CD4-positive, alpha-beta T cell treated with Interleukin-6 for 4 hours (primary cell): ENCODE data around the gene CNTLN.

Experiments
- DNase-seq: peaks from one replicate; pipeline ENCODE4 v3.0.0-alpha.2; 2020; ENCODE audit warnings: mixed read lengths

CNTLN gene, protein sequence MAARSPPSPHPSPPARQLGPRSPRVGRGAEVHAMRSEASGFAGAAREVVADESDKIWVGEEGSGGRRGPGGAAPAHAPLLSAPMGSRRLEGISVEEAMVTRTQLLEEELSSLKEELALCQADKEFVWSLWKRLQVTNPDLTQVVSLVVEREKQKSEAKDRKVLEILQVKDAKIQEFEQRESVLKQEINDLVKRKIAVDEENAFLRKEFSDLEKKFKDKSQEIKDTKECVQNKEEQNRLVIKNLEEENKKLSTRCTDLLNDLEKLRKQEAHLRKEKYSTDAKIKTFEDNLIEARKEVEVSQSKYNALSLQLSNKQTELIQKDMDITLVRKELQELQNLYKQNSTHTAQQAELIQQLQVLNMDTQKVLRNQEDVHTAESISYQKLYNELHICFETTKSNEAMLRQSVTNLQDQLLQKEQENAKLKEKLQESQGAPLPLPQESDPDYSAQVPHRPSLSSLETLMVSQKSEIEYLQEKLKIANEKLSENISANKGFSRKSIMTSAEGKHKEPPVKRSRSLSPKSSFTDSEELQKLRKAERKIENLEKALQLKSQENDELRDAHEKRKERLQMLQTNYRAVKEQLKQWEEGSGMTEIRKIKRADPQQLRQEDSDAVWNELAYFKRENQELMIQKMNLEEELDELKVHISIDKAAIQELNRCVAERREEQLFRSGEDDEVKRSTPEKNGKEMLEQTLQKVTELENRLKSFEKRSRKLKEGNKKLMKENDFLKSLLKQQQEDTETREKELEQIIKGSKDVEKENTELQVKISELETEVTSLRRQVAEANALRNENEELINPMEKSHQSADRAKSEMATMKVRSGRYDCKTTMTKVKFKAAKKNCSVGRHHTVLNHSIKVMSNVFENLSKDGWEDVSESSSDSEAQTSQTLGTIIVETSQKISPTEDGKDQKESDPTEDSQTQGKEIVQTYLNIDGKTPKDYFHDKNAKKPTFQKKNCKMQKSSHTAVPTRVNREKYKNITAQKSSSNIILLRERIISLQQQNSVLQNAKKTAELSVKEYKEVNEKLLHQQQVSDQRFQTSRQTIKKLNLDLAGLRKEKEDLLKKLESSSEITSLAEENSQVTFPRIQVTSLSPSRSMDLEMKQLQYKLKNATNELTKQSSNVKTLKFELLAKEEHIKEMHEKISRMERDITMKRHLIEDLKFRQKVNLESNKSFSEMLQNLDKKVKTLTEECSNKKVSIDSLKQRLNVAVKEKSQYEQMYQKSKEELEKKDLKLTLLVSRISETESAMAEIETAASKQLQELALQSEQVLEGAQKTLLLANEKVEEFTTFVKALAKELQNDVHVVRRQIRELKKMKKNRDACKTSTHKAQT (N-terminal part only)

DNA sequence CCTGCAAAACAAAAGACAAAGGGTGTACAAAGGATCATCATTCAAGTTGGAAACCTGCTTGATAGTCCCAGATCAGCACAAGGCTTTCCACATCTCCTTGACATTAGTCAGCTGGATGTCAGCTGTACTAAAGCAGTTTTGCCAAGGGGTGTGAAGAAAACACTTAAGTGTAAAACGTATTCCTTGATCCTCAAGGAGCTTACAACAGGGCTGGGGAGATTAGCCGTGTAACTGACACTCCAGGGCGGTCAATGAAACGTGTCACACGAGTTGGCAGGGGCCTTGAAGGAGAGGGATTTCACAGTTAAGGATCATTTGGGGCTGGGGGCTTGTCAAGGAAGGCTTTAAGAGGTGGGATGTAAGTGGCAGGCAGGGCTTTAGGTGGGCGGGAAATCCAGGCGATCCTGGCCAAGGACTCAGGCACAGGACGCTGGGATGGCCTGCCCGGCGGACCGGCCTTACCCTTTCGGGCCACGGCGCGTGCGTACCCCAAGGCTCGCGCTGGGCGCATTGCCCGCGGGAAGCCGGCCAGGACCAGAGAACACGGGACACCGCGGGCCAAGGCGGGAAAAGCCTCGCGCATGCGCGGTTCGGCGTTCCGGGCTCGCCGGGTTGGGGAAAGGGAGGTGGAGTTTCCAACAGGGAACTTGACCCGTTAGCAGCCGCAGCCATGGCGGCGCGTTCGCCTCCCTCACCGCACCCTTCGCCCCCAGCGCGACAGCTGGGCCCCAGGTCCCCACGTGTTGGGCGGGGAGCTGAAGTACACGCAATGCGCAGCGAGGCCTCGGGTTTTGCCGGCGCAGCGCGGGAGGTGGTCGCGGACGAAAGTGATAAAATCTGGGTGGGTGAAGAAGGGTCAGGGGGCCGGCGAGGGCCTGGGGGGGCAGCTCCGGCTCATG lies at the start of gene CNTLN:
CNTLN (plus strand) TSS at position 645 of the 899 bp plus-strand sequence; CDS start at position 671, 26 bp downstream.
- DNase-seq, result peak; percentile 14

DNA sequence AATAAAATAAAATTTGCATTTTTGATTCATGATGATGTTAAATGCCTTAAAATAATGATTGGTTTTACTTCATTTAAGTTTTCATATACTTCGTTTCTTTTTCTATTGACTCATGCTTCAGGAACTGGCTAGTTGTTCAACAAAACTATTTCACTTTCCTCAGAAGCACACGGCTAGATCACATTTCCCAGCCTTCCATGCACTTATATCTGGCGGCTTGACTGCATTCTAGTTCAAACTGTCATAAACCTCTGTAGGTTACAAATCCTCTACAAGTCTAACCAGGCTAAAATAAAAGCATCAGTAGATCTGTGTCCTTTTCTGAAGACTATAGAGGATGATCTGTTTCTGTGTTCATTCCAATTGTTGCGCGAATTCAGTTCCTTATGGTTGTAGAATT lies 46.3 kb upstream of the CNTLN start:
- no peak for DNase-seq

DNA sequence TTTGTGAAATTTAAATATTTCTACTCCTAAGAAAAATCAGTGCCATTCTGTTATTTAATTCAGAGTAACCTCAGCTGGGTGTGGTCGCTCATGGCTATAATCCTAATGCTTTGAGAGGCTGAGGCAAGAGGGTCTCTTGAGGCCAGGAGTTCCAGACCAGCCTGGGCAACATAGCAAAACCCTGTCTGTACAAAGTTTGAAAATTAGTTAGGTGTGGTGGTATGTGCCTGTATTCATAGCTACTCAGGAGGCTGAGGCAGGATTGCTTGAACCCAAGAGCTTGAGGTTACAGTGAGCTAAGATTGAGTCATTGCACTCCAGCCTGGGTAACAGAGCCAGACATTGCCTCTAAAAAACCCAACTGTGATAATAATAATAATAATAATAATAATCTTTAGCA lies 44.8 kb upstream of the CNTLN start:
- DNase-seq, result no peak

DNA sequence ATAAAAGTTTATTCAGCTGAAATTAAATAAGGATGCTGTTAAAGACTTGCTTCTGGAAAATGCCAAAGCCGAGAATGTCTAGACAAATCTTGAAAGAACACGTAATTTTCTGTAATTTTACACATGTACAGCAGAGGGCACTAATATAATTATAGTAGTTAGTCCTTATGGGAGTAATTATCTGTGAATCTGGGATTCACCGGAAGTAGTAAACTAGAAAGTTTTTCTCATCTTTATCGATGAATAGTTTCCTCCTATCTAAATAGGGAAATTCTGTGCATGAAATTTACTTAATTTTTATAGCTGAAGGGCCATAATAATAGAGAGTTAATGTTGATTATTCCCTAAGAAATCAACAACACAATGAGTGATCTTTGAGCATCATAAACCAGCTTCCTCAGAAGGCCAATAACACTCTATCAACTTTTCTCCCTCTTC lies 18.4 kb upstream of the CNTLN start:
- DNase-seq, result no peak

DNA sequence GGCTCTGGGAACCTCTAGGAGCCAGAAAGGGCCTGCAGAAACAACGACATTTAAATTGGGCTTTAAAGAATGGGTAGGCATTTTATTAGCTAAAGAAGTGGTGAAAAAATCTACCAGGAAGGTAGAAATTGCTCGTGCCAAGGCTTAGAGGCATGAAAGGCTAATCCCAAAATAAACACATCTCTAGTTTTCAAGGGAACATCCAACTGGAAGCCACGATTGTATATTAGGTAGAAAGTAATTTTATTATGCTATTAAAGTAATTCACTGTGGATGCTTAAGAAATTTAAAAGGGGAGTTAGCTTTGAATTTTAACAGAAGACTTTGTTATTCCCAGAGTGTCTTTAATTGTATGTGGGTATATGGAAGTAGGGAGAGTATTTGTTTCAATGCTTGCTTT lies 17.5 kb upstream of the CNTLN start:
- DNase-seq, result no peak

DNA sequence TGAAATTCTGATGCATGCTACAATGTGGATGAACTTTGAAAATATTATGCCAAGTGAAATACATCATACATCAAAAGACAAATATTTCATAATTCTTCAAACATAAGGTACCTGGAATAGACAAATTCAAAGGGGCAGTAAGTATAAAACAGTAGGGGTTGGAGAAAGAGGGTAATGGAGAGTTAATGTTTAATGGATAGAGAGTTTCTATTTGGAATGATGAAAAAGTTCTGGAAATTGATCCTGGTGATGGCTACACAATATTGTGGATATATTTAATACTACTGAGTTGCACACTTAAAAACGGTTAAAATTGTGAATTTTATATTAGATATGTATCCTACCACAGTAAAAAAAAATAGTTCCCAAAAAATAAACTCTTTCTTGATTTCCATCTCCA lies 14.6 kb upstream of the CNTLN start:
- no peak for DNase-seq

DNA sequence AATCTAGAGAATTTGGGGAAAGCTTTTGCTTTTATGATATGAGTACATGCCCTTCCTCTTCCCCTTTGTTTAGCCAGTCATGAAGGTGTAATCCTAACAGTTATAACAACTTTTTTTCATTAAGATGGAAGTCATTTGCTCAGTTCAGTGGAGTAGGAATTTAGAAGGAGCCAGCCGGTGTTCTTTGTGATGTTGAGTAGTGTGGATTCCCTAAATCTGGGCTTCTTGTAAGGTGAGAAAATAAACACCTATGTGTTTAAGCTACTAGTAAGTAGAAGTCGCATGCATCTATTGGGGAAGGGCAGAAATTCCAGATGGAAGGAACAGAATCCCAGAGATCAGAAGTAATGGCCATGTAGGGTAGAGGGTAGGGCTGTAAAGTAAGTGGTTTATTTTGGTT lies 13.6 kb upstream of the CNTLN start:
- no peak for DNase-seq

DNA sequence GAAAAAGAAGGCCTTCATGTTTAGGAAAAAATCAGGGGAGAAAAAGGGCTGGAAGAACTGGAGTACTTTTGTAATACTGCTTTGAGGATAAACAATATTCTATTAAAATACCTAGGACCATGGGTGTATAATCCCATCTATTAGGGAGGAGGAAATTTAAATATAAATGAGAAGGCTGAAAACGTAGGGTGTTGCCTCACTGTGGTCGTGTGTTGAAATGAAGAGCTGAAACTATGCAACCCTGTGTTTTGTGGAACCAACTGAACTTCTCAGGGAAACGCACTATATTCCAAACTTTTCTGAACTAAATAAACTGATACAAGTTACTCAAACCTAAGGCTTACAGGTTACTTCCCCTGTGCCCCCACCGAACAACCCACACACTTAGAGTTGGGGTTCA lies 4.5 kb upstream of the CNTLN start:
- DNase-seq, result no peak

DNA sequence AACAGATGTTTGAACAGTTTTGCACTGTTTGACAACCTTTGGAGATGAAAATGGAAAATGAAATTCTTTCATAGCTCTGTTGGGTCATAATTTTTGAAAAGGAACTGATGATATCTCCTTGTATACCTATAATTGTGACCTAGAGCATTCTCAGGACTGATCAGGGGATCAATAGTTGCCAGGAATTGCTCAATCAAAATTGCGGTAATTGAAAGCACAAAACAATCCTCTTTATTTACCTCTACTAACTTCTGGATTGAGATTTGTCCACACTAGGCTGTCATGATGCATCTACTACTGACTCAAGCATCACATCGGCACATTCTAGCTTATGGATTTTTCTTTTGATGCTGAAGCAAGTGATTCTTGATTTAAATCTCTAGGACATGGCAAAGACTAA lies 4.1 kb upstream of the CNTLN start:
- DNase-seq, result no peak

DNA sequence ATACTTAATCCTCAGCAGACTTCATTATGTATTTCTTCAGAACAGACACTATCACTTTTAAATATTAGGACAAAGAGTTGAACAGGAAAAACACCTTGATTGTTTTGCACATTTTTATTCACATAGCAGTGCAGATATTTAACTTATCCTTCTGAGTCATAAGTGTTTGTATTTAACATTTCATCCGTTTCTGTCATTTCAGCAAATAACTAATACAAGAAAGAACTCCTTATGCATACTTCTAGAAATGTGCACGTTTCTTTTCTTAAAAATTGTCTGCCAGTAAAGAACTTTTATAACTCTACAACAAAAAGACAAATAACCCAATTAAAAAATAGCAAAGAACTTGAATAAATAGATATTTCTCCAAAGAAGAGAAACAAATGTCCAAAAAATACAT lies 3.3 kb upstream of the CNTLN start:
- no peak for DNase-seq

DNA sequence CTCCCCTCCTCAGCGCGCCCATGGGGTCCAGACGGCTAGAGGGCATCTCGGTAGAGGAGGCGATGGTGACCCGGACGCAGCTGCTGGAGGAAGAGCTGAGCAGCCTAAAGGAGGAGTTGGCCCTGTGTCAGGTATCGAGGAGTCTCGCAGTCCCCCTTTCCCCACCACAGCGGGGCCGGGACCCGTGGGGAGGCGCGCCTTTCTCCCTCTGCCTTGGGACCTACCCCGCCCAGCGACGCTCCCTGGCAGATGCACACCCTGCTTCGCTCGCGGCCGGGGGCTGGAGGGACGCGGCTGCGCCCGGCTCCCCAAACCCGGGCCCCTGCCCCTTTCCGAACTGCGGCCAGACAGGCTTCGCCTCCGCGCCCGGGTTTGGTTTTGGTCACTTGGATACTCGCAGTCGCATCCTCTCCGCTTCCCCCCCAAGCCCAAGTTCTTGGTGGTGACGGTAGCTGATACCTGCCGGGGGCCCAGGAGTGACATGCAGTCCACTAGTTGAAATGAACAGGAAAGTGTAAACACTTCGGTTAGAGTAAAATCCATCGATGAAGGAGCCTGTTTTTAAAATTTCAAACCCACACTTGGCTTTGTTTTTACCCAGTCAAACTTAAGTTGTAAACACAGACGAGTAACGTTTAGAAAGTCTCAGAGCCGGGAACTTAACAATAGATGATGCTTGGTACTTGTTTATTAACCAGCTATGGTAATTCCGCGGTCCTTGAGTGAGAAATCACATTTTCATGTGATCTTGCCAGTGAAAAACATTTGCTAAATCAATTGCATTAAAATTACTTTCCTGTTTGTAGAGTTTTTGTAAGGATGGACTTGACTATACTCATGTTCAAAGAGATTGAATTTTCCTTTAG lies 688 bp downstream of the CNTLN start:
- no peak for DNase-seq

DNA sequence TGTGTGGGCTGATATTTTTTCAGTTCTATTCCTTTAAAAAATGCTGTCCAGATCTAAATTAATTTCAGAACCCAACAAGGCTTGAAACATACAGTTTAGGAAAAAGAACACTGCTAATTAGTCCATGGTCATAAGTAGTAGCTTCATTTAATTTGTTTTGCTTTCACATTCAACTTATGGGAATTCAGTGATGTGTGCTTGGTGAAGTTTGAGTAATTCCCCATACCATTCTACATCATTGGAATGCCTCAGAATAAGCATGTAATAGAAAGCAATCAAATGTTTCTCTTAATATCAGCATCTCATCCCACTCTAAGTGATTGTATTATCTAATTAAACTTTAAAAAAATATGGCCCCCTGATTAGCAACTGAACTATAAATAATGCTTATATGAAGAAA lies 2.7 kb downstream of the CNTLN start:
- no peak for DNase-seq

DNA sequence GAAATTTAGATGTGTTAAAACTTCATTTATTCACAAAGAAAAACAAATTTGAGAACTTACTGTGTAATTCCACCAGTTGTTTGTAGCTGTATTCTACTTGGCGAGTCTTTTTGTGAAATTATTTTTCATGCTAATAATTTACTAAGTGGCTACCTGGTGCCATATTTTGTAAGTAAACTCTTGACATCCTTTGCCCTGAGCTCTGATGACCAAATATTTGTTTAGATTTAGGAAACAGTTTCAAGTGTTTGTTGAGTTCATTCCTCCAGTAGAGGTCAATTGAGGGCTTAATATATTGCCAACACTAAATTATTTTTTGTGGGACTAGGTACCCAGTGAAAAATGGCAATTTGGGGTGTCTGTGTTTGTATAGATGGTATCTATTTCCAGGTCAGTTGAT lies 3.7 kb downstream of the CNTLN start:
- no peak for DNase-seq

DNA sequence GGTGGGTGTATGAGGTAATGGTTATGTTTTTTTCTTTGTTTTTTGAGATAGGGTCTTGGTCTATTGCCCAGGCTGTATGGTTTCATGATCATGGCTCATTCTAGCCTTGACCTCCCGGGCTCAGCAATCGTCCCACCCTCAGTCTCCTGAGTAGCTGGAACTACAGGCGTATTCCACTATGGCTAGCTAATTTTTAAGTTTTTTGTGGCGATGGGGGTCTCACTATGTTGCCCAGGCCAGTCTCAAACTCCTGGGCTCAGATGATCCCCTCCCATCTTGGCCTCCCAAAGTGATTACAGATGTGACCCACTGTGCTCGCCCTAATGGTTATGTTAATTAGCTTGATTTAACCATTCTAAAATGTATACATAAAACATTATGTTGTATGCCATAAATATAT lies 5.6 kb downstream of the CNTLN start:
- no peak for DNase-seq

DNA sequence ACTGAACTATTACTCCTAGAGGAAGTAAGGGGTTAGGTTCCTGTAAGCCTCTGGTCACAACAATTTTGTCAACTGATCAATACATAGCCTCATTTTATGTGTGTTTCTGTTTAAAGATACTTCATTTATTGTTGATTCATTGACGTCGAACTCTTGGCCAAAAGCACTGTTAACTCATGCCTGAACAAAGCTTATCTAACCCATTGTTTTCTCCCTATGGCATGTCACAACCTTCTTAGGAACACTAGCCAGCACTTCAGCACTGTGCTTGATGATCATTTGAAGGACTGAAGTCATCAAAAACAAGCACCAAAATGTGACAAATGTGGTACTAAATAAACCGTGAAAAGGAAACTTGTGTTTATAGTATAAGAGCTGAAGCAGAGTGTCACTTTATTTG lies 13.5 kb downstream of the CNTLN start:
- DNase-seq, result no peak

DNA sequence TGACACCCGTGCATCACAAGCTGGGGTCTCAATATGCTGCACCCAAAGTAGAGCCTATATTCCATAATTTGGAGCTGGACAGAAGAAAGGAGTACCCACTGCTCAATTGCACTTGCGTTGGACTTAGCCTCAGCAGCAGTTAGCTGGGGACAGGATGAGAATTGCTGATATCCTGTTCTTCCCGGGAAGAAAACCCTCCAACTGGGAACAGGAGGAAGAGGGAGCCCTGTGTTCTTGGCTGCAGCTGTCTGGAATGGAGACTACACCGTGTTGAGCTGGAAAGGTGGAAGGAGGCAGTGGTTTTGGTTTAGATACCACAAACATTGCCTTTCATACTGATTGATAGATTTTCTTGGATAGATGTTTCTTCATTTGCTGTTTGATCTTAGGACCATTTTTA lies 24.6 kb downstream of the CNTLN start:
- DNase-seq, result no peak

DNA sequence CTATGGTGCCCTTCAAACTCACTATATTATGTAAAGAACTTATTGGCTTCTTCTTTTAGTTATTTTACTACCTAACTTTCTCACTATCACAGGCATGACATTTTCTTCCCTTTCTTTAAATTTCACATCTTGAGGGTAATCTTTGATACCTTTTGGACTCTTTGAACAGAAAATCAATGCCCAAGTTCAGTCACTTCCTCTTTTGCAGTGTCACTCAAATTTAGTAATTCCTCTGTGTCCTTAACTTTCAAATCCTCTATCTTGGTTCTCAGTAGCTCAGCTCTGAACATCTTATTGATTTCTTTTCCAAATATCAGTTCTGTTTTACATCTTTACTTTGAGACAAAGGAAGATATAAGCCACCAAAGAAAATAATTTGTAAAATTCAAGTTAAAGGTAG lies 25.5 kb downstream of the CNTLN start:
- DNase-seq, result no peak

DNA sequence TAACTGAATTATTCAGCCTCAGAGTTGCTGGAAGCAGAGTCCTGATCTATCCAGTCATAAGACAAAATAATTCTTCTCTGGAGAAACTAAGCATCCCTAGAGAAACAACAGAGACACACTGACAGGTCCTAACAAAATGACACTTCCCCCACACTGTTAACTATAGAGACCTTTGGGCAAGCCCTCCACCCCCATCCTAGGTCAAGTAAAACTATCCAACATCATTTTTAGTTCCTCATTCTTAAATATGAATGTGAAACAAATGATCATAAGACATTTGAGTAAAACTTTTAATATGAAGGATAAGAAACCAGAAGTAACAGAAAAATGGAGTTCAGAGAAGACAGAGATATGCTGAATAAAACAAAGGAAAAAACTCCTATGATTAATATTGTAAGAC lies 30.9 kb downstream of the CNTLN start:
- DNase-seq, result no peak

DNA sequence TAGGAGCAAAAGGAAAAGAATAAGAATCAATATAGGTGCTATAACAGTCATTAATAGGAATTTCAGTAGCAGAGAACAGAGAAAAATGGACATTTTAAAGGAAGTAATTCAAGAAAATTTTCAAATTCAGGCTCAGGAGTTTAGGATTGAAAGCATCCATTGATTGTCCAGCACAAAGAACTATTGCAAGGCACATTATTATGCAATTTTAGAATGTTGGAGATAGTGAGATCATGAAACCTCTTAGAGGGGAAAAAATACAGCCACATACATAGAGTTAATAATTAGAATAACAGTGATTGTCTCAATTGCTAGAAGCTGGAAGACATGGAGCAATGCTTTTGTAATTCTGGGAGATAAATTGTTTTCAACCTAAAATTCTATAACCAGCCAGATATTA lies 31.5 kb downstream of the CNTLN start:
- no peak for DNase-seq

DNA sequence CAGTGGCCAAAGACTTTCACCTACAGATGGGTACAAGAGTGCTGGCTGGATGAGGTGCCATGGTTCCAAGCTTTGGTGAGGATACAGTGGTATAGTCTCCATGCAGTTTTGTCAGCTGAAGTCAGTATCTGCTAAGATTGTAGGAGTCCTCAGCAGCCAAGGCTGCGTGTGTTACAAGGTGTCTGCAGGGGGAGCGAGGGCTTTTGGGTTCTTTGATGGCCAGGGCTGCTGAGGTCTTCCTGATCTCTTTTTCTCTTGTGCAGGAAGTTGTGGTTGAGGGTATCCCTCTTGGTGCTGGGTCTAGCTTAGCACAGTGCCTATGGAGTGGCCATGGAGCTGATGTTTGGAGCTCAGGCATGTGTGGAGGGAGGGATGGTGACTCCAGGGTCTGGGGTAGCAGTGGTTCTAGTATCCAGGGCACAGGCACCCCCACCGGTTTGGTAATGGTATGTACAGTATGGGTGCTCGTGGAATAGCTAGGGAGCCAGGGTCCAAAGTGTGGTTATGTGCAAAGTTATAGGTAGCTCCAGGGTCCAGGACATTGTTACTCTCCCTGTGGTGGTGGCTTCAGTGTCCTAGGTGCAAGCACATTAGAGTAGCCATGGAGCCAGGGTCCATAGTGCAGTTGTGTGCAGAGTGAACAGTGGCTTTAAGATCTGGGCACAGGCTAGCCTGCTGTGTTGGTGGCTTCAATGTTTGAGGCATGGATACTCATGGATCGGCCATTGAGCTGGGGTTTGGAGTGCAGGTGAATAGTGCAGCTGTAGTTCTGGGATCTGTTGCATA lies 36.7 kb downstream of the CNTLN start:
- no peak for DNase-seq
